Epithelial cell of proximal tubule (primary cell): Measurements from ENCODE around the gene ESPN. TPM values are rescaled to one million over a fixed set of nuclear protein-coding genes. Genes with fewer than 3 reads are reported as not detected.
A peak's percentile ranks its signal among the peaks of the same experiment; 100 is the strongest.

ENCODE experiments used
- DNase-seq: peaks from one replicate; pipeline ENCODE4 v3.0.0-alpha.2; 2011; ENCODE audit warnings: low read depth
- H3K4me3 ChIP-seq: 2 replicates; pipeline ENCODE4 v1.5.1; 2011; ENCODE audit warnings: low read depth, mild to moderate bottlenecking, low read length
- CTCF ChIP-seq: conservative IDR thresholded peaks from 2 replicates; pipeline ENCODE4 v1.5.1; 2012; ENCODE audit warnings: low read depth, mild to moderate bottlenecking, low read length
- total RNA-seq: library from RNA; depleted of rRNA; stranded (reverse); fragments of >200 nt; gene quantifications from 2 replicates; pipeline ENCODE4 v1.2.3, GENCODE V29; 2015

Gene ESPN
- total RNA-seq, 1 donor from 2014 or later = not detected

- DNase-seq = no peak
- no peak overlapping the region for H3K4me3 ChIP-seq
- TF ChIP-seq CTCF = peak; percentile 2
These were observed 32.4 kb downstream of the ESPN start for GRCh38 chr1:6456800-6457466.

GRCh38 chr1:6459850-6460265 lies 35.3 kb downstream of the ESPN start:
- no peak for DNase-seq
- H3K4me3 ChIP-seq = no peak overlapping the region
- TF ChIP-seq CTCF = no peak

GRCh38 chr1:6460301-6461050 lies 35.9 kb downstream of the ESPN start:
- no peak for TF ChIP-seq CTCF
- DNase-seq = no peak
- no peak overlapping the region for H3K4me3 ChIP-seq

GRCh38 chr1:6461051-6461530 lies 36.5 kb downstream of the ESPN start:
- H3K4me3 ChIP-seq = no peak overlapping the region
- no peak for TF ChIP-seq CTCF
- no peak for DNase-seq

GRCh38 chr1:6461538-6462411 lies 37.2 kb downstream of the ESPN start:
- no peak for DNase-seq
- no peak overlapping the region for H3K4me3 ChIP-seq
- no peak for TF ChIP-seq CTCF

- DNase-seq = no peak
- peak; percentile 9 for TF ChIP-seq CTCF
- H3K4me3 ChIP-seq = no peak overlapping the region
These were observed 38.0 kb downstream of the ESPN start for GRCh38 chr1:6462412-6463119.
